Activated CD8-positive, alpha-beta memory T cell treated with anti-CD3 and anti-CD28 coated beads for 48 hours (primary cell): ENCODE measurements around the gene ATP23.

Source experiments
- DNase-seq, 3 experiments: peaks; one replicate each; pipeline ENCODE4 v3.0.0-alpha.2; 2020; ENCODE audit warnings: low read depth in 2 of 3, low spot score in 2 of 3

ATP23 gene

DNA sequence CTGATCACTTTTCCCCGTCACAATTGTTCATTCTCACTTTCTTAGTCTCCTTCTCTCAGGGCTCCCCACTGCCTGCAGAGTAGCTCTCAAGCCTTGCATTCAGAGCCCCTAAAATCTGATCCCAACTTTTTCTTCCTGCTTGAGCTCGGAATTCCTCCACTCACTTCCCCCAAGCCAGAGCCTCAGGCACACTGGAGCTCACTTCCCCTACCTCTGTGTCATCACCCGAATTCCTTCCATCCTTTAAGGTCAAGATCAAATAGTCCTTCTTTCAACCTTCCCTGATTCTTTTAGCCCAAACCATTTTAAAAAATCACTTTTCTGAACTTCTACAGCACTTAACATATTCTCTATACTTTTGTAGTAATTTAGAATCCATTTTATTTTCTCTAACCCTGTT is 34.1 kb upstream of the ATP23 start:
- no peak for DNase-seq

DNA sequence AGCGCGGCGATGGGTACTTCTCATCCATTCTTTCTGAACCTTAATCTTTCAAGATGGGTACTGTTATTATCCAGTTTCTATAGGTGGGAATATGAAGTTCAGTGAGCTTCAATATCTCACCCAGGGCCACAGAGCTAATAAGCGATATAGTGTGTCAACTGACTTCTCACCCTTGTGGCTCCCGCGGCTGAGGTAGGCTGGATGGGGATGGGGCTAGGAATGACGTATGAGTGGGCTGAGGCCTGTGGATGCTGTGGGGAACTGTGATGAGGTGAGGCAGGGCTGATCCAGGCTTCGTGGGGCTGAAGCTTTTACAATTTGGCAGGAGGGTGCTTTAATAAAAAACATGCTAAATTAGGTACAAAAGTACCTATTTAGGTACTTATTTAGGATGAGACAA is 32.9 kb upstream of the ATP23 start:
- no peak for DNase-seq

DNA sequence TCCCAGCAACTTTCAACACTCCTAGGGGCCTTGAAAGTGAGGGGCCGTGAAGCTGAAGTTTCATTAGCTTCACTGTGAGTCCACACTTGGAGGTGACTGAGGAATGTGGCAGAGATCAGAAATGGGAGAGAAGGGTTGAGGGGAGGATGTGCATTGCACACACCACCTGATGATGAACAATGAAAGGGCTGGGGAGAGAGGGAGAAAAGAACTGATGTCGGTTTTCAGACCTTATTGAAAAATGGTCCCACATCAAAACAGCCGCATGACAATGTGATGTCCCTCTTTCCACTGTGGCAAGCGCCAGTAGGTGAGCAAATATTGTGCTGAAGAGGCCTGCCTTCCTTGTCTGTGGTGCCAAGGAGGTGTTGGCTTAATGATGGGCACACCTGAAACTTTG is 32.3 kb upstream of the ATP23 start:
- no peak for DNase-seq

- DNase-seq: no peak
Observed at GRCh38 chr12:57909611-57910010, 31.8 kb upstream of the ATP23 start.

GRCh38 chr12:57918147-57918546 is 23.2 kb upstream of the ATP23 start:
- no peak for DNase-seq

DNA sequence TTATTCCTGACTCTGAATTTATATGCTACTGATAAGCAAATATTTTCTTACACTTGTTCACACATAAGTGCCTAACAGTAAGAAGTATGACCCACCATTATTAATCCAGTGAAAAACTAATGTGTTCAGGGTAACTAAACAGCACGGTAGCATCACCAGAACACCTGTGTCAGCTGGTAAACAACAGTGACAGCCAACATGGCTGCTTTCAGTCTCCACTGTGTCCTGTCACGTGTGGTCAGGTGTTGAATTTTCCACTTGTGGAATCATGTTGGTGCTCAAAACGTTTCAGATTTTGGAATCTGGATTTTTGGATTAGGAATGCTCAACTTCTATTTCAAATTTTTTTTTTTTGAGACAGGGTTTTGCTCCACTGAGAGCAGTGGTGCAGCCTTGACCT is 14.3 kb upstream of the ATP23 start:
- no peak for DNase-seq

- no peak for DNase-seq
Observed at GRCh38 chr12:57929092-57929830, 12.1 kb upstream of the ATP23 start.

GRCh38 chr12:57934819-57935218 is 6.5 kb upstream of the ATP23 start:
- DNase-seq: no peak

- no peak for DNase-seq
Observed at GRCh38 chr12:57935331-57935730, 6.0 kb upstream of the ATP23 start.

GRCh38 chr12:57935839-57936512 is 5.4 kb upstream of the ATP23 start:
- DNase-seq: peak; percentile 49 to 70 (median 69)

- no peak for DNase-seq
Observed at GRCh38 chr12:57936513-57936883, 4.9 kb upstream of the ATP23 start.

DNA sequence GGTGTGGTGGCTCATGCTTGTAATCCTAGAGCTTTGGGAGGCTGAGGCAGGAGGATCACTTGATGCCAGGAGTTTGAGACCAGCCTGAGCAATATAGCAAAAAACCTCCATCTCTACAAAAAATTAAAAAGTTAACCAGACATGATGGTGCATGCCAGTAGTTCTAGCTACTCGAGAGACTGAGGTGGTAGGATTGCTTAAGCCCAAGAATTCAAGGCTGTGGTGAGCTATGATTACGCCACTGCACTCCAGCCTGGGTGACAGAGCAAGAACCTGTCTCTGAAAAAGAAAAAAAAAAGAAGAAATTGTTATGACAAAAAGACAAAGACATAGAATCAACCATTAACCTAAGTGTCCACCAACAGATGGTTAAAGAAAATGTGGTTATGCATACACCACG is 2.1 kb upstream of the ATP23 start:
- DNase-seq: no peak

- DNase-seq: no peak
Observed at GRCh38 chr12:57940052-57940914, 1.1 kb upstream of the ATP23 start.

GRCh38 chr12:57940915-57941164 is 527 bp upstream of the ATP23 start:
- no peak for DNase-seq

DNA sequence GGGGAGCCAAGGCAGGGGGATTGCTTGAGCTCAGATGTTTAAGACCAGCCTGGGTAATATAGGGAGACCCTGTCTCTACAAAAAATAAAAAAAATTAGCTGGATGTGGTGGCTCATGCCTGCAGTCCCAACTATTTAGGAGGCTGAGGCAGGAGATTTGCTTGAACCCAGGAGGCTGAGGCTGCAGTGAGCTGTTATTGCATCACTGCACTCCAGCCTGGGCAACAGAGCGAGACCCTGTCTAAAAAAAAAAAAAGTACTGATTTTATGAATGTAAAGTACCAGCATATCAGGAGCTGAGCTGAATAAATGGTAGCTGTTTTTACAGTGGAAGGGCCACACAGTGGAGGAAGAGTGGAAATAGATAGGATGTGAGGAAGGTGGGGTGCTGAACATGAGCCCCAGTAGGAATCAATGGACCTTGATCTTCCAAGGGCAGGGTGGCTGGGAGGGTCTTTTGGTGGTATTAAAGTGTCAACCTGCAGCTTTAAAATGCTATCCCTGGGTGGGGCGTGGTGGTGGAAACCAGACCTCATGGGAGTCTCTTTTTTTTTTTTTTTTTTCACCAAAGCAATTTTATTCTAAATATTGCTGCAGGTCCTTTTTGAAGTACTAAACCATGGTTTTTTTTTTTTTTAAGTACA is 2.2 kb downstream of the ATP23 start:
- DNase-seq: no peak

- no peak for DNase-seq
Observed at GRCh38 chr12:57944313-57945023, 3.1 kb downstream of the ATP23 start.

GRCh38 chr12:57952766-57953165 is 11.4 kb downstream of the ATP23 start:
- no peak for DNase-seq

DNA sequence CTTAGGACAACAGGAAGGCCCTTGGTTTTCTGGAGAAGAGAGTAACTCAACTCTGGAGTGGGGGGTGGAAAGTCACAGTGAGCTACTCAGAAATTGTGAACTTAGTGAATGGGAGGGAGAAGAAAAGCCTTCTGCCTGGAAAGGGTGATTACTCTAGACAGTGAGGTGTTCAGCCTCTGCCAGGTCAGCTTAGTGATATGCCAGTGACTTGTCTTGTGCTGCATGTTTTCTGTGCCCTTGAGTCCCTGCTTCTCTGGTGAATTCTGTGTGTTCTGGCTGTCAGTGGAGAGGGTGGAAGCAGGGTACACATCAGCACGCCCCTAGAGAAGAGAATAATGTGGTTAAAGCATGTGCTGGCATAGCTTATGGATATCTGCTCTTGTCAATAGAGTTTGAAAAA is 13.4 kb downstream of the ATP23 start:
- DNase-seq: no peak

- no peak for DNase-seq
Observed at GRCh38 chr12:57958061-57958657, 16.8 kb downstream of the ATP23 start.

DNA sequence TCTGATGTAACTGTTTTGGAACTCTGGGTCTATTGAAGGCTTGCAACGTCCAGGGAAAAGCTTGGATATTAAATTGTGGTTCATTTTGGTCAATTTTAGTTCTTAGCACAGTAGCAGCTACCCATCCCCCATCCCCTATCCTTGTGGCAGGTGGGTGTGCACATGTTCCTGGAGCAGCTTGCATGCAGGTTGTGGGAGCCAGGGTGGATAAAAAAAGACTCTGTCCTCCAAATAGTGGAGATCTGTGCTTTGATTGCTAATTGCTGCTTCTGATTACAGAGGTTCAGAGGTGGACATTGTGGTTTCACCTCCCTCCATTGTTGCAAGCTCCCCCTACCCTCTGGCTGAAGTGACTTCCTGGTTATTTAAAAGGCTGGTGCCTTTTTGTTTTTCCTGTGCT is 23.1 kb downstream of the ATP23 start:
- DNase-seq: no peak

- DNase-seq: no peak
Observed at GRCh38 chr12:57965766-57966165, 24.4 kb downstream of the ATP23 start.
